Upper lobe of right lung (tissue), 1 donor: ENCODE data around the gene HS3ST5. TPM values are rescaled to one million over a fixed set of nuclear protein-coding genes. Genes with fewer than 3 reads are reported as not detected.

Experiments used
- ATAC-seq: fragments of 200-7000 bp; cut with Tn5 transposase; one replicate; pipeline ENCODE4 v1.9.1; 2020; ENCODE audit warnings: mild to moderate bottlenecking, moderate library complexity
- DNase-seq: peaks from one replicate; pipeline ENCODE4 v3.0.0-alpha.2; 2020
- H3K27ac ChIP-seq: fragments of 200-600 bp; one replicate; pipeline ENCODE4 v1.8.0; 2022
- H3K27me3 ChIP-seq: fragments of 200-600 bp; one replicate; pipeline ENCODE4 v1.8.0; 2022; ENCODE audit warnings: mild to moderate bottlenecking
- H3K36me3 ChIP-seq: fragments of 200-600 bp; one replicate; pipeline ENCODE4 v1.8.0; 2022
- H3K4me1 ChIP-seq: fragments of 200-600 bp; one replicate; pipeline ENCODE4 v1.8.0; 2022
- H3K4me3 ChIP-seq: fragments of 200-600 bp; one replicate; pipeline ENCODE4 v1.8.0; 2022; ENCODE audit warnings: mild to moderate bottlenecking
- H3K9me3 ChIP-seq: fragments of 200-600 bp; one replicate; pipeline ENCODE4 v1.8.0; 2022
- intact Hi-C: fragments of 100-400 bp; cut with DNase I; formaldehyde crosslinking; loops from one replicate; pipeline ENCODE4 v1.11.0; 2022
- total RNA-seq: library from RNA; stranded (reverse); fragmentation: NEBNext Ultra II Directional; extraction: Animal tissue kit (Norgen Biotek cat#: 25700); gene quantifications from one replicate; pipeline ENCODE4 v1.2.1, GENCODE V29; 2021
- TF ChIP-seq, protein P1 (sequence below): fragments of 200-600 bp; IDR thresholded peaks from one replicate; pipeline ENCODE4 v1.8.0; 2022; ENCODE audit warnings: antibody characterized with exemption
- donor health status: DM: no; HTN: yes; CAD: no; lungs with severe emphysema.

Gene HS3ST5
- total RNA-seq, 1 donor from 2014 or later, result not detected

DNA sequence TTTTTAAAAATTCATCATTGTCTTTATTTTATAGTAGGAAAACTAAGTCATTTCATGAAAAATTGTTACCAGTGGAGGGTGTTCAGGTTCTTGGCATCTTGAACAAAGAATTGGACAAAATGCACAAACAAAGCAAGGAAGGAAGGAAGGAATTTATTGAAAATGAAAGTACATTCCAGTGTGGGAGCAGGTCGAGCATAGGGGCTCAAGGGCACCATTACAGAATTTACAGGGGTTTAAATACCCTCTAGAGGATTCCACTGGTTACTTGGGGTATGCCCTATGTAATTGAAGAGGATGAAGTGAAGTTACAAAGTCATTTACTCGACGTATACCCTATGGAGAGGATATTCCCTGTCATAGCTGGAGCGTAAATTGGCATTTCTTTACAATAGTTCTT, 334.5 kb downstream of the HS3ST5 start:
- H3K36me3 ChIP-seq, result no peaks in the 10 kb centered on the region
- H3K27me3 ChIP-seq, result no peaks in the 10 kb centered on the region
- DNase-seq, result no peak
- H3K27ac ChIP-seq, result no peak overlapping the region
- intact Hi-C loops, result no loop called here
- no peak overlapping the region for H3K4me3 ChIP-seq
- no peaks in the 10 kb centered on the region for H3K9me3 ChIP-seq
- H3K4me1 ChIP-seq, result no peaks in the 10 kb centered on the region
- TF ChIP-seq, protein P1, sequence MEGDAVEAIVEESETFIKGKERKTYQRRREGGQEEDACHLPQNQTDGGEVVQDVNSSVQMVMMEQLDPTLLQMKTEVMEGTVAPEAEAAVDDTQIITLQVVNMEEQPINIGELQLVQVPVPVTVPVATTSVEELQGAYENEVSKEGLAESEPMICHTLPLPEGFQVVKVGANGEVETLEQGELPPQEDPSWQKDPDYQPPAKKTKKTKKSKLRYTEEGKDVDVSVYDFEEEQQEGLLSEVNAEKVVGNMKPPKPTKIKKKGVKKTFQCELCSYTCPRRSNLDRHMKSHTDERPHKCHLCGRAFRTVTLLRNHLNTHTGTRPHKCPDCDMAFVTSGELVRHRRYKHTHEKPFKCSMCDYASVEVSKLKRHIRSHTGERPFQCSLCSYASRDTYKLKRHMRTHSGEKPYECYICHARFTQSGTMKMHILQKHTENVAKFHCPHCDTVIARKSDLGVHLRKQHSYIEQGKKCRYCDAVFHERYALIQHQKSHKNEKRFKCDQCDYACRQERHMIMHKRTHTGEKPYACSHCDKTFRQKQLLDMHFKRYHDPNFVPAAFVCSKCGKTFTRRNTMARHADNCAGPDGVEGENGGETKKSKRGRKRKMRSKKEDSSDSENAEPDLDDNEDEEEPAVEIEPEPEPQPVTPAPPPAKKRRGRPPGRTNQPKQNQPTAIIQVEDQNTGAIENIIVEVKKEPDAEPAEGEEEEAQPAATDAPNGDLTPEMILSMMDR, result no peak
- no peak for ATAC-seq

- DNase-seq, result no peak
- Histone ChIP-seq H3K4me1 (no peaks in the 10 kb centered on the region), H3K36me3 (no peaks in the 10 kb centered on the region), H3K4me3 (no peak overlapping the region), H3K9me3 (no peaks in the 10 kb centered on the region), H3K27ac (no peak overlapping the region), H3K27me3 (no peaks in the 10 kb centered on the region)
- no peak for ATAC-seq
- intact Hi-C loops, result no loop called here
- TF ChIP-seq, protein P1, result no peak
Measured at GRCh38 chr6:114007516-114007915, 335.3 kb downstream of the HS3ST5 start.
